ENCODE measurements around the gene STAC3. TPM values are rescaled to one million over a fixed set of nuclear protein-coding genes. Genes with fewer than 3 reads are reported as not detected.

Gene STAC3
- total RNA-seq, 1 experiment from 2014 or later: 2.8 TPM

- no CpG with 5 or more reads among the region's 22 CpGs for WGBS (ENCODE audit: extremely low coverage, insufficient read length, low lambda C conversion rate)
- Histone ChIP-seq H3K79me1 (ENCODE audit: insufficient read depth, low read depth, low read length, poor library complexity, severe bottlenecking) (no peaks in the 10 kb centered on the region), H3T11ph (ENCODE audit: low read length) (no peak overlapping the region), H3K4me1 (ENCODE audit: insufficient read depth, low read length) (no peaks in the 10 kb centered on the region; the same call in 1 of the 2 replicates), H2BK20ac (ENCODE audit: low read depth, low read length, poor library complexity, severe bottlenecking) (no peak overlapping the region), H2BK120ac (ENCODE audit: low read depth, low read length, poor library complexity, severe bottlenecking) (no peak overlapping the region), H2AK5ac (ENCODE audit: insufficient read length, low read length) (no peak overlapping the region), H3K27ac (ENCODE audit: insufficient read length, low read depth, low read length) (no peak overlapping the region), H3K14ac (ENCODE audit: insufficient read depth, low read length) (no peak overlapping the region), H3K23me2 (ENCODE audit: insufficient read length, low read depth, low read length, poor library complexity, severe bottlenecking) (peaks cover 18% of the 10 kb centered on the region), H4K5ac (ENCODE audit: insufficient read length, low read depth, low read length) (no peak overlapping the region), H3K4me2 (ENCODE audit: insufficient read depth, insufficient read length, low read length) (no peak overlapping the region), H4K91ac (ENCODE audit: insufficient read length, low read depth, low read length) (no peak overlapping the region), H3K27me3 (ENCODE audit: insufficient read depth, low read length) (peaks cover 64% of the 10 kb centered on the region), H3K4ac (ENCODE audit: low read depth, low read length) (no peak overlapping the region), H4K20me1 (ENCODE audit: control insufficient read depth, insufficient read depth, insufficient read length) (no peaks in the 10 kb centered on the region), H3K56ac (ENCODE audit: insufficient read length, low read depth, low read length) (no peak overlapping the region), H2BK12ac (ENCODE audit: insufficient read length, low read depth, low read length) (no peak overlapping the region), H3K9me3 (ENCODE audit: control insufficient read depth, low read depth, low read length) (no peaks in the 10 kb centered on the region), H2BK5ac (ENCODE audit: insufficient read length, low read length) (no peak overlapping the region), H4K8ac (replicated peaks; ENCODE audit: insufficient read length, low read depth, low read length) (no peak overlapping the region), H3K23ac (ENCODE audit: insufficient read length, low read depth, low read length) (no peak overlapping the region), H2AFZ (ENCODE audit: low read length) (no peak overlapping the region), H3K9ac (ENCODE audit: extremely low read depth, insufficient read length, low read length) (no peak overlapping the region), H3K79me2 (ENCODE audit: insufficient read depth, low read length) (no peaks in the 10 kb centered on the region), H3K18ac (ENCODE audit: insufficient read length, low read depth, low read length) (no peak overlapping the region), H2BK15ac (ENCODE audit: low read depth, low read length) (no peak overlapping the region)
- H3K36me3 Mint-ChIP-seq (ENCODE audit: insufficient read depth in 1 of 3, low read depth in 3 of 3): no peaks in the 10 kb centered on the region; a peak in 2 of 7 replicates
- no peak for TF ChIP-seq CTCF (conservative IDR thresholded peaks at IDR 0.05)
- peaks cover 95% of the 10 kb centered on the region for H3K27me3 Mint-ChIP-seq (ENCODE audit: low read depth)
- no peak for DNase-seq
- peaks cover 0 to 5% of the 10 kb centered on the region in 2 experiments; a peak in 3 of 5 replicates for H3K9me3 Mint-ChIP-seq
- H3K27ac Mint-ChIP-seq: no peak overlapping the region
- peak overlapping the region in 1 of 2 experiments; percentile 15; a peak in 3 of 5 replicates for H3K4me3 Mint-ChIP-seq
- peaks cover 59 to 70% of the 10 kb centered on the region in 2 experiments for H3K4me1 Mint-ChIP-seq
Measured at GRCh38 chr12:57223191-57224165, 27.5 kb downstream of the STAC3 start.

Data from H9 (cell line).